CD14-positive monocyte (primary cell): ENCODE data around the gene CDKL5. TPM values are rescaled to one million over a fixed set of nuclear protein-coding genes. Genes with fewer than 3 reads are reported as not detected.

Source experiments
- DNase-seq, 3 donors: peaks; one replicate each; pipeline ENCODE4 v3.0.0-alpha.2; 2011 to 2022
- H2AFZ ChIP-seq: 2 replicates; pipeline ENCODE4 v1.6.0; 2012; ENCODE audit warnings: mild to moderate bottlenecking, low read depth, low read length, inconsistent platforms; ENCODE audit not compliant: insufficient read depth, poor library complexity, severe bottlenecking
- H3K27ac ChIP-seq, 2 donors: 1 replicate in 1 of 2; 2 replicates in 1 of 2; pipeline ENCODE4 v1.5.1; 2012 to 2013; ENCODE audit warnings: low read length in 2 of 2, control low read depth in 1 of 2, inconsistent platforms in 1 of 2, low read depth in 1 of 2, mild to moderate bottlenecking in 1 of 2
- H3K27me3 ChIP-seq, 2 donors: one replicate each; pipeline versions ENCODE4 v1.6.0 to v1.6.1; 2011 to 2013; ENCODE audit warnings: low read length in 2 of 2; ENCODE audit not compliant: control insufficient read depth in 2 of 2, insufficient read depth in 2 of 2
- H3K36me3 ChIP-seq, 2 donors: replicated peaks in 1 of 2; 1 replicate in 1 of 2; 2 replicates in 1 of 2; pipeline versions ENCODE4 v1.5.1 to v1.6.1; 2012 to 2013; ENCODE audit warnings: low read length in 2 of 2, control low read depth in 1 of 2, inconsistent platforms in 1 of 2, mild to moderate bottlenecking in 1 of 2; ENCODE audit not compliant: insufficient read depth in 2 of 2, control insufficient read depth in 1 of 2
- H3K4me1 ChIP-seq, 2 donors: 1 replicate in 1 of 2; 2 replicates in 1 of 2; pipeline versions ENCODE4 v1.5.1 to v1.6.1; 2012 to 2013; ENCODE audit warnings: low read length in 2 of 2, control low read depth in 1 of 2, inconsistent platforms in 1 of 2, mild to moderate bottlenecking in 1 of 2, moderate library complexity in 1 of 2; ENCODE audit not compliant: insufficient read depth in 2 of 2, control insufficient read depth in 1 of 2
- H3K4me2 ChIP-seq: replicated peaks from 2 replicates; pipeline ENCODE3; 2012; ENCODE audit warnings: low read length, moderate library complexity, mild to moderate bottlenecking; ENCODE audit not compliant: poor library complexity, severe bottlenecking; ENCODE audit errors: extremely low read depth
- H3K4me3 ChIP-seq, 3 experiments: fragments of 200-600 bp in 1 of 3; sonication (generic) in 1 of 3; replicated peaks in 1 of 3; 1 replicate in 2 of 3; 2 replicates in 1 of 3; pipeline ENCODE4 v1.5.1; 2011 to 2013; ENCODE audit warnings: low read length in 3 of 3, mild to moderate bottlenecking in 3 of 3, control low read depth in 2 of 3, low read depth in 2 of 3, inconsistent platforms in 1 of 3, moderate library complexity in 1 of 3
- H3K79me2 ChIP-seq: 2 replicates; pipeline ENCODE4 v1.6.0; 2012; ENCODE audit warnings: mild to moderate bottlenecking, control low read depth, inconsistent platforms, low read length, moderate library complexity; ENCODE audit not compliant: insufficient read depth
- H3K9ac ChIP-seq: 2 replicates; pipeline ENCODE4 v1.6.0; 2017; ENCODE audit warnings: low read length, mild to moderate bottlenecking; ENCODE audit not compliant: insufficient read depth, poor library complexity, severe bottlenecking
- H3K9me3 ChIP-seq, 2 donors: replicated peaks in 1 of 2; 1 replicate in 1 of 2; 2 replicates in 1 of 2; pipeline versions ENCODE4 v1.5.1 to v1.6.1; 2012 to 2013; ENCODE audit warnings: low read length in 2 of 2, control low read depth in 1 of 2; ENCODE audit not compliant: control insufficient read depth in 1 of 2, insufficient read depth in 1 of 2
- H4K20me1 ChIP-seq: 2 replicates; pipeline ENCODE4 v1.6.0; 2012; ENCODE audit warnings: mild to moderate bottlenecking, low read length, control low read depth, moderate library complexity; ENCODE audit not compliant: insufficient read depth
- H3K27ac Mint-ChIP-seq, 7 donors: one replicate each; pipeline ENCODE4 v1.8.0; 2020; ENCODE audit warnings: mild to moderate bottlenecking in 7 of 7, mixed read lengths in 7 of 7, moderate library complexity in 6 of 7, inconsistent platforms in 2 of 7
- H3K27me3 Mint-ChIP-seq, 3 donors: one replicate each; pipeline ENCODE4 v1.8.0; 2021 to 2022; ENCODE audit warnings: low read depth in 3 of 3, mild to moderate bottlenecking in 3 of 3, mixed read lengths in 3 of 3, moderate library complexity in 3 of 3, inconsistent platforms in 1 of 3
- H3K36me3 Mint-ChIP-seq, 2 donors: one replicate each; pipeline ENCODE4 v1.8.0; 2020; ENCODE audit warnings: mixed read lengths in 2 of 2, inconsistent platforms in 1 of 2, mild to moderate bottlenecking in 1 of 2
- H3K4me1 Mint-ChIP-seq: one replicate; pipeline ENCODE4 v1.8.0; 2020; ENCODE audit warnings: mild to moderate bottlenecking, mixed read lengths
- H3K4me3 Mint-ChIP-seq, 2 donors: one replicate each; pipeline ENCODE4 v1.8.0; 2020; ENCODE audit warnings: mild to moderate bottlenecking in 2 of 2, mixed read lengths in 2 of 2, moderate library complexity in 1 of 2
- H3K9me3 Mint-ChIP-seq, 7 donors: one replicate each; pipeline ENCODE4 v1.8.0; 2020 to 2022; ENCODE audit warnings: mixed read lengths in 7 of 7, mild to moderate bottlenecking in 6 of 7, moderate library complexity in 6 of 7, inconsistent platforms in 2 of 7
- WGBS: methylation state at CpG from one replicate; pipeline ENCODE4 v1.1.5; 2013; ENCODE audit warnings: missing lambda C conversion rate; ENCODE audit not compliant: insufficient coverage; 5-methylcytosine and 5-hydroxymethylcytosine counted together
- intact Hi-C, 2 donors: fragments of 100-400 bp; cut with micrococcal nuclease; formaldehyde crosslinking; loops; one replicate each; pipeline versions ENCODE4 v1.15.0 to v1.15.1; 2023
- polyA plus RNA-seq, 3 donors: library from polyadenylated mRNA; depleted of rRNA in 1 of 3; unstranded in 2 of 3; stranded (reverse) in 1 of 3; fragments of 300-500 nt in 2 of 3; fragments of >200 nt in 1 of 3; fragmentation: Illumina TruSeq in 2 of 3; gene quantifications; 1 replicate in 2 of 3; 2 replicates in 1 of 3; pipeline ENCODE4 v1.2.3, GENCODE V29; 2012 to 2021
- TF ChIP-seq, protein P1 (sequence below): fragments of 200-600 bp; IDR thresholded peaks from one replicate; pipeline ENCODE4 v1.8.0; 2022; ENCODE audit warnings: antibody characterized with exemption, mild to moderate bottlenecking

Gene CDKL5
- polyA plus RNA-seq, 3 donors, result 0.54 to 3.6 (median 1.4) TPM

DNA sequence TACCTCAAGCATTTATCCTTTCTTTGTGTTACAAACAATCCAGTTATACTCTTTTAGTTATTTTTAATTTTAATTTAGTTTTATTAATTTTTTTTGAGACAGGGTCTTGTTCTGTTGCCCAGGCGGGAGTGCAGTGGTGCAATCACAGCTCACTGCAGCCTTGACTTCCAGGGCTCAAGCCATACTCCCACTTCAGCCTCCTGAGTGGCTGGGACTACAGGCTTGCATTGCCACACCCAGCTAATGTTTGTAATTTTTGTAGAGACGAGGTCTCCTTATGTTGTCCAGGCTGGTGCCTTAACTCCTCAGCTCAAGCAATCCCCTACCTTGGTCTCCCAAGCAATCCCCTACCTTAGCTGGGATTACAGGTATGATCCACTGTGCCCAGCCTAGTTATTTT lies 45.9 kb downstream of the CDKL5 start:
- TF ChIP-seq, protein P1, sequence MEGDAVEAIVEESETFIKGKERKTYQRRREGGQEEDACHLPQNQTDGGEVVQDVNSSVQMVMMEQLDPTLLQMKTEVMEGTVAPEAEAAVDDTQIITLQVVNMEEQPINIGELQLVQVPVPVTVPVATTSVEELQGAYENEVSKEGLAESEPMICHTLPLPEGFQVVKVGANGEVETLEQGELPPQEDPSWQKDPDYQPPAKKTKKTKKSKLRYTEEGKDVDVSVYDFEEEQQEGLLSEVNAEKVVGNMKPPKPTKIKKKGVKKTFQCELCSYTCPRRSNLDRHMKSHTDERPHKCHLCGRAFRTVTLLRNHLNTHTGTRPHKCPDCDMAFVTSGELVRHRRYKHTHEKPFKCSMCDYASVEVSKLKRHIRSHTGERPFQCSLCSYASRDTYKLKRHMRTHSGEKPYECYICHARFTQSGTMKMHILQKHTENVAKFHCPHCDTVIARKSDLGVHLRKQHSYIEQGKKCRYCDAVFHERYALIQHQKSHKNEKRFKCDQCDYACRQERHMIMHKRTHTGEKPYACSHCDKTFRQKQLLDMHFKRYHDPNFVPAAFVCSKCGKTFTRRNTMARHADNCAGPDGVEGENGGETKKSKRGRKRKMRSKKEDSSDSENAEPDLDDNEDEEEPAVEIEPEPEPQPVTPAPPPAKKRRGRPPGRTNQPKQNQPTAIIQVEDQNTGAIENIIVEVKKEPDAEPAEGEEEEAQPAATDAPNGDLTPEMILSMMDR, result no peak
- intact Hi-C loops, result no loop called here
- H3K4me3 Mint-ChIP-seq, result no peak overlapping the region

DNA sequence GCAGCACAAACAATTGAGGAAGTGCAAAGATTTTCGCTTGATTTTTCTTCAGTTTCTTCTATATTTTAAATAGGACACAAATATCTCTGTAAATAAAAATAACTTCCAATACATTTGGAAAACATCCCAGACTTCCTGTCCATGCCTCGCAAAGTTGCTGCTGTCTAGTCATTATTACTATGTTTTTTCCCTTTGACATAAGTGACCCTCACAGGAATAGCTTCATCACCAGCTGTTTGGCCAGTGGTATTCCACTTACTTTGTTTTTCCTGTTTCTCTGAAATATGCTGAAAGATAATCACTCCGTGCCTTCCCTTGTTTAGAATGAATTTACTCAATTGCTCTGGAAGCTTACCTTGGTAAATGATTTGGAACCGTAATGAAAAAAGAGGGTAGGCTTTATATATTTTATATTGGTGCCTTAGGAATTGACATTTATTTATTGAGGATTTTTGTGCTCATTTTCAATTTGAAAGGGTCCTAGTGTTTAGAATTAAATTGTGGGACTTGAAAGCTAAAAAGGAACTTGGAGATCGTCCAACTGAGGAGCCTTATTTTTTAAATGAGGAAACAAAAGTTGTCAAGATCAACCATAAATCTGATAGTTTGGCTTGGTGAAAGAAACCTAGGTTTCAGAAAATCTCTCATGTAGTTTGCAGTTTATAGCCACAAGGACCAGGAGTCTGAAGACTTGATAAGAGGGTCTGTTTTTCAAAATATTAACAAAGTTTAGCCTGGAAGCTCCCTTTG lies 65.6 kb downstream of the CDKL5 start:
- no peaks in the 10 kb centered on the region for H3K27me3 ChIP-seq
- Mint-ChIP-seq H3K4me3 (no peak overlapping the region), H3K27me3 (peaks cover 0 to 2% (median 0%) of the 10 kb centered on the region in 3 donors), H3K36me3 (peaks cover 0 to 4% of the 10 kb centered on the region in 2 donors), H3K27ac (no peak overlapping the region), H3K4me1 (peaks cover 17% of the 10 kb centered on the region), H3K9me3 (no peaks in the 10 kb centered on the region)
- no peaks in the 10 kb centered on the region for H3K36me3 ChIP-seq
- H2AFZ ChIP-seq, result no peak overlapping the region
- TF ChIP-seq, protein P1, result no peak
- intact Hi-C loops, result no loop called here
- peaks cover 0 to 2% of the 10 kb centered on the region in 2 donors for H3K4me1 ChIP-seq
- no peak overlapping the region for H3K9ac ChIP-seq
- H3K4me3 ChIP-seq, result no peak overlapping the region
- H4K20me1 ChIP-seq, result no peaks in the 10 kb centered on the region
- no CpG with 5 or more reads among the region's 5 CpGs for WGBS
- no peak overlapping the region for H3K4me2 ChIP-seq
- no peak for DNase-seq
- no peak overlapping the region for H3K27ac ChIP-seq
- no peaks in the 10 kb centered on the region for H3K79me2 ChIP-seq
- no peaks in the 10 kb centered on the region for H3K9me3 ChIP-seq

More for the DNA sequence above, 45.9 kb downstream of the CDKL5 start:
- Histone ChIP-seq H3K36me3 (no peaks in the 10 kb centered on the region), H3K4me2 (no peak overlapping the region), H3K9ac (no peak overlapping the region), H3K9me3 (no peaks in the 10 kb centered on the region), H4K20me1 (no peaks in the 10 kb centered on the region), H3K4me1 (no peaks in the 10 kb centered on the region), H2AFZ (no peak overlapping the region), H3K27ac (no peak overlapping the region), H3K27me3 (no peaks in the 10 kb centered on the region), H3K4me3 (no peak overlapping the region), H3K79me2 (no peaks in the 10 kb centered on the region)
- H3K36me3 Mint-ChIP-seq, result peaks cover 3 to 10% of the 10 kb centered on the region in 2 donors
- no peak for DNase-seq
- no CpG with 5 or more reads among the region's 2 CpGs for WGBS
- no peak overlapping the region for H3K27ac Mint-ChIP-seq
- H3K27me3 Mint-ChIP-seq, result peaks cover 0 to 2% (median 0%) of the 10 kb centered on the region in 3 donors
- no peaks in the 10 kb centered on the region for H3K9me3 Mint-ChIP-seq
- H3K4me1 Mint-ChIP-seq, result no peaks in the 10 kb centered on the region
